ENCODE data around the gene LTB4R. TPM values are rescaled to one million over a fixed set of nuclear protein-coding genes. Genes with fewer than 3 reads are reported as not detected.

The LTB4R gene
- polyA plus RNA-seq, 1 experiment, result 0.98 TPM

GRCh38 chr14:24264298-24264697 is 47.0 kb upstream of the LTB4R start:
- DNase-seq (ENCODE audit: low read depth, low spot score), result no peak
- H3K27me3 ChIP-seq (ENCODE audit: control insufficient read depth, insufficient read depth, low read length), result no peaks in the 10 kb centered on the region
- H3K4me3 ChIP-seq (ENCODE audit: low read depth, low read length), result no peak overlapping the region
- TF ChIP-seq CTCF (IDR thresholded peaks at IDR 0.05; ENCODE audit: low read depth, low read length), result no peak
- H3K27ac ChIP-seq (ENCODE audit: low read depth, low read length), result no peak overlapping the region
- CTCF ChIA-PET, result interaction anchor here (0.6 kb wide), 1 partner anchor 28 kb away, joined by 3 read pairs; no protein-coding TSS in a partner anchor
- no peaks in the 10 kb centered on the region for H3K9me3 ChIP-seq (ENCODE audit: control insufficient read depth, insufficient read depth, low read length)
- POLR2A ChIA-PET, result interaction anchor here (0.7 to 1.8 kb wide), 2 partner anchors 22 to 123 kb away, joined by 3 to 4 read pairs; partner anchors contain the start of genes EMC9 and TINF2

DNA sequence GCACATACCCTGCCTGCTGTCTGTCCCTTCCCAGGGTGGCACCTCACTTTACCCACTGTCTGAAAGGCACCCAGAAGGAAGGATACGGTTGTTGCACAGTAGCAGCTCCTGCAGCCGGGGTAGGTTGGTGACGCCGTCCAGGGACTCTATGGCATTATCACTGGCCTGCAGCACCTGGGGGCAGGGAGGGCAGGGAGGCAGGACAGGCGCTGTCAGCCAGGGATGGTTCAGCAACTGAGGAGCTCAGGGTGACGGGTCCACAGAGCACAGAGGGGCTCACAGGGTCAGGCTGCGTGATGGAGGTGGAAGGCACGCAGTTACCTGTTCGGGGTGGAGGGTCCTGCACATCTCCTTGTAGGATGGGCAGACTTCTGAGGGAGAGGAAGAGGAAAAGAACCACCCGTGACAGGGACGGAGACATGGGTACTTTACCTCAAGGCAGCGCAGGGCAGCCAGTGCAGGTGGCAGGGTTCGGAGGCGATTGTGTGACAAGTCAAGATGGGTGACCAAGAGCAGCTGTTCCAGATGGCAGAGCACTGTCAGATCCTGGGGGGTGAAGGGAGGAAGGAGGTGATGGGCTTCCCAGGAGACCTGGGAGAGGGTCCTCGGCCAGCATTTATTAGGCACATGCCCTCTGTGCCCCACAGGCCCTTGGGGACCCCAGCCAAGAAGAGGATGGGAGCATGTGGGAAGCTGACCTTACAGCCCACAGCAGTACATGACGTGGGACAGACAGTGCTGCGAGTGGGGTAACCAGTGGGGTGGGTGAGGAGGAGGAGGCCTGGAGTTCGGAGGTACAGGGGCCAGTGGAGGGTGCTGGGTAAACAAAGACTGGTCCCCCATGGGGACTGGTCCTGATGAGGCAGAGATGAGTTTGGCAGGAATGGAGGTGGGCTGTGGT is 44.7 kb upstream of the LTB4R start:
- ChIA-PET POLR2A (no interaction called here), CTCF (no interaction called here)
- no peak for TF ChIP-seq CTCF (IDR thresholded peaks at IDR 0.05; ENCODE audit: low read depth, low read length)
- no peak for DNase-seq (ENCODE audit: low read depth, low spot score)
- Histone ChIP-seq H3K4me3 (ENCODE audit: low read depth, low read length) (no peak overlapping the region), H3K27me3 (ENCODE audit: control insufficient read depth, insufficient read depth, low read length) (no peaks in the 10 kb centered on the region), H3K27ac (ENCODE audit: low read depth, low read length) (no peak overlapping the region), H3K9me3 (ENCODE audit: control insufficient read depth, insufficient read depth, low read length) (no peaks in the 10 kb centered on the region)

DNA sequence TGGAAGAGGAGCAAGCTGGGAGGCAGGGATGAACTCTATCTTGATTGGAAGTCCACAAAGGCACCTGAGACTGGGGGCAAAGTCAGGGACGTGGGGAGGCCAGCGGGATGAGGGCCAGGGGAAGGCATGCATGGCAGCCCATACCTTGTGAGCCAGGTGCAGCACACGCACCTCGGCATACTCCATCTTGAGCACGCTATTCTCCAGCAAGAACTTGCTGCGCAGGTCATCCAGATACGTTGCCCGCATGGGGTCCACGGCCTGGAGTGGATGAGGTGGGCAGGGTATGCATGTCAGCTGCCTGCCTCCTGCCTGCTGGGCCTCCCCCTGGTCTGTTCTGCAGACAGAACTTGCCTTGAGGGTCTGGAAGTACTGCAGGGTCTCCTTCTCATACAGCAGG is 43.8 kb upstream of the LTB4R start:
- Histone ChIP-seq H3K9me3 (ENCODE audit: control insufficient read depth, insufficient read depth, low read length) (no peaks in the 10 kb centered on the region), H3K27me3 (ENCODE audit: control insufficient read depth, insufficient read depth, low read length) (no peaks in the 10 kb centered on the region), H3K4me3 (ENCODE audit: low read depth, low read length) (no peak overlapping the region), H3K27ac (ENCODE audit: low read depth, low read length) (no peak overlapping the region)
- POLR2A ChIA-PET, result no interaction called here
- CTCF ChIA-PET, result interaction anchor here (2.1 kb wide), 1 partner anchor 177 kb away, joined by 4 read pairs; no protein-coding TSS in a partner anchor
- DNase-seq (ENCODE audit: low read depth, low spot score), result no peak
- no peak for TF ChIP-seq CTCF (IDR thresholded peaks at IDR 0.05; ENCODE audit: low read depth, low read length)

GRCh38 chr14:24268225-24268624 is 43.1 kb upstream of the LTB4R start:
- no peak overlapping the region for H3K27ac ChIP-seq (ENCODE audit: low read depth, low read length)
- H3K9me3 ChIP-seq (ENCODE audit: control insufficient read depth, insufficient read depth, low read length), result no peaks in the 10 kb centered on the region
- H3K27me3 ChIP-seq (ENCODE audit: control insufficient read depth, insufficient read depth, low read length), result no peaks in the 10 kb centered on the region
- CTCF ChIA-PET, result interaction anchor here (2.1 kb wide), 1 partner anchor 178 kb away, joined by 4 read pairs; no protein-coding TSS in a partner anchor
- H3K4me3 ChIP-seq (ENCODE audit: low read depth, low read length), result no peak overlapping the region
- TF ChIP-seq CTCF (IDR thresholded peaks at IDR 0.05; ENCODE audit: low read depth, low read length), result no peak
- DNase-seq (ENCODE audit: low read depth, low spot score), result no peak
- POLR2A ChIA-PET, result interaction anchor here (3.6 kb wide), 1 partner anchor 26 kb away, joined by 50 read pairs; the partner anchor contains the start of gene TINF2

DNA sequence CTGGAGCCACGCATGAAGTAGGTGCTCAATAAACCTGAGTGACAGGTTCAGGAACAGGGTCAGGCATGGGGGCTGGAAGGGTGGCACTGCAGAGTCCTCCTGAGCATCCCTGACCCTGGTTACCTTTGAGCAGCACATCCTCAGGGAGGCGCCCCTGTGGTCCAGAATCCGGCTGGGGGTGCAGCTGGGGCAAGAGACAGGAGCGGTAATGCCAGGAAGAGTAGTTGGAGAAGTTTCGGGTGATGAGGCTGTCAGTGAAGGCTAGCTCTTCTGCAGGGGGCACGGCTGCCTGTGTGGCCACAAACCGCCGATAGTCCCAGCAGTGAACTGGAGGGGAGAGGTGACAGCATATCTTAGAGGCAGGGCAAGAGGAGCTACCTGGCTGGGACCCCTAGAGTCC is 41.9 kb upstream of the LTB4R start:
- H3K4me3 ChIP-seq (ENCODE audit: low read depth, low read length), result no peak overlapping the region
- H3K9me3 ChIP-seq (ENCODE audit: control insufficient read depth, insufficient read depth, low read length), result no peaks in the 10 kb centered on the region
- DNase-seq (ENCODE audit: low read depth, low spot score), result no peak
- H3K27ac ChIP-seq (ENCODE audit: low read depth, low read length), result no peak overlapping the region
- POLR2A ChIA-PET, result interaction anchor here (3.6 kb wide), 1 partner anchor 27 kb away, joined by 50 read pairs; the partner anchor contains the start of gene TINF2
- TF ChIP-seq CTCF (IDR thresholded peaks at IDR 0.05; ENCODE audit: low read depth, low read length), result no peak
- CTCF ChIA-PET, result interaction anchor here (0.8 to 3.0 kb wide), 5 partner anchors 17 to 179 kb away, joined by 3 to 17 read pairs (median 4); partner anchors contain the start of gene TINF2
- H3K27me3 ChIP-seq (ENCODE audit: control insufficient read depth, insufficient read depth, low read length), result no peaks in the 10 kb centered on the region
